GM12891 (cell line): ENCODE results near the gene RAPGEF2.

Experiments
- PAX5 ChIP-seq: IDR thresholded peaks from 2 replicates; pipeline ENCODE4 v1.6.1; 2011; ENCODE audit warnings: low read length, moderate library complexity, mild to moderate bottlenecking; ENCODE audit not compliant: insufficient read depth, severe bottlenecking
- POLR2A ChIP-seq: IDR thresholded peaks from 2 replicates; pipeline ENCODE4 v1.6.1; 2011; ENCODE audit warnings: low read depth, low read length, control low read depth
- POLR2AphosphoS5 ChIP-seq: IDR thresholded peaks from 2 replicates; pipeline ENCODE4 v1.6.1; 2011; ENCODE audit warnings: low read depth, low read length, control low read depth
- POU2F2 ChIP-seq: IDR thresholded peaks from 2 replicates; pipeline ENCODE4 v1.6.1; 2011; ENCODE audit warnings: low read depth, mild to moderate bottlenecking, control low read depth, low read length, moderate library complexity
- SPI1 ChIP-seq: IDR thresholded peaks from 2 replicates; pipeline ENCODE4 v1.6.1; 2011; ENCODE audit warnings: low read depth, low read length, control low read depth
- TAF1 ChIP-seq: IDR thresholded peaks from 2 replicates; pipeline ENCODE4 v1.6.1; 2011; ENCODE audit warnings: low read depth, low read length, control low read depth

- no peak for TF ChIP-seq POLR2A
- TF ChIP-seq POLR2AphosphoS5: no peak
- no peak for TF ChIP-seq SPI1
- no peak for TF ChIP-seq PAX5
- TF ChIP-seq TAF1: no peak
- no peak for TF ChIP-seq POU2F2
These were observed 121.5 kb downstream of the RAPGEF2 start for GRCh38 chr4:159224408-159224807.
